Ovary (tissue), 9 donors: ENCODE measurements around the gene OPCML. TPM values are rescaled to one million over a fixed set of nuclear protein-coding genes. Genes with fewer than 3 reads are reported as not detected.

Experiments used
- DNase-seq, 5 donors: peaks; one replicate each; pipeline ENCODE4 v3.0.0-alpha.2; 2019 to 2020
- H3K27ac ChIP-seq, 2 donors: fragments of 200-600 bp; one replicate each; pipeline versions ENCODE4 v1.5.1 to v1.8.0; 2019 to 2022
- H3K27me3 ChIP-seq: fragments of 200-600 bp; one replicate; pipeline ENCODE4 v1.8.0; 2022
- H3K36me3 ChIP-seq: fragments of 200-600 bp; sonication (generic); one replicate; pipeline ENCODE4 v1.5.1; 2019
- H3K4me1 ChIP-seq: one replicate; pipeline ENCODE4 v1.8.1; 2013; ENCODE audit warnings: mild to moderate bottlenecking, moderate library complexity; ENCODE audit not compliant: insufficient read depth
- H3K4me3 ChIP-seq: fragments of 200-600 bp; sonication (generic); one replicate; pipeline ENCODE4 v1.5.1; 2017
- H3K9me3 ChIP-seq, 2 donors: fragments of 200-600 bp in 1 of 2; sonication (generic) in 1 of 2; one replicate each; pipeline versions ENCODE4 v1.5.1 to v1.8.1; 2013 to 2019; ENCODE audit warnings: mild to moderate bottlenecking in 1 of 2, moderate library complexity in 1 of 2
- EP300 ChIP-seq: sonication (generic); formaldehyde crosslinking; IDR thresholded peaks from one replicate; pipeline ENCODE4 v1.6.1; 2017; ENCODE audit warnings: antibody characterized with exemption
- POLR2A ChIP-seq: fragments of 450-650 bp; IDR thresholded peaks from one replicate; pipeline ENCODE4 v1.6.1; 2017; ENCODE audit warnings: antibody characterized with exemption, mild to moderate bottlenecking, moderate library complexity
- WGBS, 3 donors: extraction: QIAGEN DNeasy Blood & Tissue Kit in 1 of 3; methylation state at CpG; one replicate each; pipeline versions ENCODE4 v1.1.5 to v1.1.7; 2013 to 2017; 5-methylcytosine and 5-hydroxymethylcytosine counted together
- intact Hi-C, 4 donors: fragments of 100-400 bp; cut with DNase I; formaldehyde crosslinking; loops; one replicate each; pipeline versions ENCODE4 v1.11.0 to v1.15.1; 2022 to 2023
- polyA plus RNA-seq, 2 donors: library from polyadenylated mRNA; stranded (reverse); fragments of 200-250 nt in 1 of 2; fragments of 350-450 nt in 1 of 2; fragmentation: Illumina TruSeq in 1 of 2; extraction: RNeasy Lipid Tissue Mini Kit (QIAGEN cat#74804) in 1 of 2; gene quantifications; one replicate each; pipeline ENCODE4 v1.2.3, GENCODE V29; 2013 to 2014
- total RNA-seq, 7 donors: library from RNA; depleted of rRNA in 2 of 7; stranded (reverse); fragments of >200 nt in 2 of 7; fragmentation: NEBNext Ultra II Directional in 3 of 7; extraction: Animal tissue kit (Norgen Biotek cat#: 25700) in 3 of 7; gene quantifications; one replicate each; pipeline versions ENCODE4 v1.1.0 to v1.2.4, GENCODE V29; 2016 to 2023
- TF ChIP-seq, protein P1 (sequence below), 3 donors: fragments of 450-650 bp in 2 of 3; fragments of 200-600 bp in 1 of 3; IDR thresholded peaks; one replicate each; pipeline versions ENCODE4 v1.5.1 to v1.8.0; 2016 to 2022; ENCODE audit warnings: antibody characterized with exemption in 3 of 3, mild to moderate bottlenecking in 1 of 3
- donor health status: DM: no; HTN: no; CAD: no; lungs with moderate emphysema.
- donor health status: DM: no; HTN: no; CAD: no.
- donor health status: Bipolar disorder and iron deficiency.
- donor health status: DM: yes; HTN: yes; CAD: no.
- donor health status: DM: no; HTN: no; CAD: no.
- donor health status: DM: yes; HTN: yes; CAD: no.

Gene OPCML
- total and polyA plus RNA-seq, 9 donors: under 0.01 to 2.8 (median 0.32) TPM; not detected in 2

DNA sequence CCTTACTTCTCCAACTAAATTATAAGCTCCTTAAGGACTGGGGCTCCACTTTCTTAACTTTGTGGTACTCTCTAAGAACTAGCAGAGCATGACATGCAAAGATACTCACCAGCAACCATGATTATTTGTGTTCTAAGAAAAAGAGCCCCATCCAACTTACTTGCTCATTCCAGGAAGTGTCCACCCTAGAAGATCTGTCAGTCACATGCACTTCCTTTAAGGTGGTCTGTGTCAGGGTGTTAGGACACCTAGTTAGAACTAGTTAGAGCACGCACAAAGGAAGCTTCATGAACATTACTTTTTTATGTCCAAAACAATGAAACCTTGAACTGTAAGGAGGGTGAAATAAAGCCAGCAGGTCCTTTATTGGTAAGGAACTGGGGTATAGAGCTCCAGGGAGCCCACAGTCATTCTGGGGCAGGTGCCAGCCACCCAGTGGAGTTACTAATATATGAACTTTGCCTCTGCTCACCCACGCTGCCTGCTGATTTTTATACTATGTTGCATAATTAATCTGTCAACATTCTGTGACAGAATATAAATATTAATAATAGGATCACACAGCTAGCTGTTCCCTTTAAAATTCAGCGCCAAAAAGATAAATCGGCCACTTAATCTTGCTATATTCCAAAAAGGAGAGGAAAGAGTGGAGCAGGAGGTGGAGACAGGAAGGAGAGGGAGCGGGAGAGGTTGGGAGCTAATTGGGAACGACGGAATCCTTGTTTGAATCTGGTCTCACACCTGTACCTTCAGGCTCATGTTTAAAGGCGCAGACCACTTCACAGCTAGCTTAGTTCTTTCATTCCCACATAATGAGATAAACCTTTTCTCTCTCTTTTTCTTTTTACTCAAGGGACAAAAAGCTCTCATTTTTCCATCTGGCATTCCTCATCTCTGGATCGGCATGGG is 755.0 kb downstream of the OPCML start:
- Histone ChIP-seq H3K36me3 (no peaks in the 10 kb centered on the region), H3K4me1 (no peaks in the 10 kb centered on the region), H3K27me3 (no peaks in the 10 kb centered on the region), H3K4me3 (no peak overlapping the region), H3K9me3 (no peaks in the 10 kb centered on the region), H3K27ac (no peak overlapping the region)
- TF ChIP-seq, protein P1, sequence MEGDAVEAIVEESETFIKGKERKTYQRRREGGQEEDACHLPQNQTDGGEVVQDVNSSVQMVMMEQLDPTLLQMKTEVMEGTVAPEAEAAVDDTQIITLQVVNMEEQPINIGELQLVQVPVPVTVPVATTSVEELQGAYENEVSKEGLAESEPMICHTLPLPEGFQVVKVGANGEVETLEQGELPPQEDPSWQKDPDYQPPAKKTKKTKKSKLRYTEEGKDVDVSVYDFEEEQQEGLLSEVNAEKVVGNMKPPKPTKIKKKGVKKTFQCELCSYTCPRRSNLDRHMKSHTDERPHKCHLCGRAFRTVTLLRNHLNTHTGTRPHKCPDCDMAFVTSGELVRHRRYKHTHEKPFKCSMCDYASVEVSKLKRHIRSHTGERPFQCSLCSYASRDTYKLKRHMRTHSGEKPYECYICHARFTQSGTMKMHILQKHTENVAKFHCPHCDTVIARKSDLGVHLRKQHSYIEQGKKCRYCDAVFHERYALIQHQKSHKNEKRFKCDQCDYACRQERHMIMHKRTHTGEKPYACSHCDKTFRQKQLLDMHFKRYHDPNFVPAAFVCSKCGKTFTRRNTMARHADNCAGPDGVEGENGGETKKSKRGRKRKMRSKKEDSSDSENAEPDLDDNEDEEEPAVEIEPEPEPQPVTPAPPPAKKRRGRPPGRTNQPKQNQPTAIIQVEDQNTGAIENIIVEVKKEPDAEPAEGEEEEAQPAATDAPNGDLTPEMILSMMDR (IDR thresholded peaks at IDR 0.05): no peak
- TF ChIP-seq POLR2A (no peak), EP300 (no peak)
- intact Hi-C loops: no loop called here
- no peak for DNase-seq
- WGBS, 3 donors: 21 to 30% (median 22%) methylated on average over 9 of the region's 9 CpGs

DNA sequence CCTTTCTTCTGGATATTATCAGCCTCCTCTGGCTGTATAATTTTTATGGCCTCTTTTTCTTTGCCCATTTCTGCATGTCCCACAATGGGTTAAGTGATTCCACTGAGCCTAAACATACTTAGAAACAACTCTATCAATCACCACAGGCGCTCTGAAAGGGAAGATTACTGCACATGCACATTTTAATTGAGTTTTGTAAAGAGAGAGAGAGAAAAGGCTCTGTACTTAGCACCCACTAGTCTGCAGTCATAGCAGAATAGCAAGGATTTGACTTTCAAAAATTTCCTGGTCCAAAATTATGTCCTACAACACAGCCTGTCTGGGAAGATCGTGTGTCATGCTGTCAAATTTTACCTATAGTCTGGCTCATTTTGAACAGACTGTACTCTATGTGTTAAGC is 758.5 kb downstream of the OPCML start:
- TF ChIP-seq, protein P1 (IDR thresholded peaks at IDR 0.05): no peak
- TF ChIP-seq POLR2A (no peak), EP300 (no peak)
- no peaks in the 10 kb centered on the region for H3K36me3 ChIP-seq
- no peak for DNase-seq
- no peaks in the 10 kb centered on the region for H3K27me3 ChIP-seq
- no peak overlapping the region for H3K4me3 ChIP-seq
- no peaks in the 10 kb centered on the region for H3K9me3 ChIP-seq
- WGBS, 3 donors: 35 to 51% (median 38%) methylated on average over 2 of the region's 2 CpGs
- H3K27ac ChIP-seq: no peak overlapping the region
- H3K4me1 ChIP-seq: no peaks in the 10 kb centered on the region
- intact Hi-C loops: no loop called here

DNA sequence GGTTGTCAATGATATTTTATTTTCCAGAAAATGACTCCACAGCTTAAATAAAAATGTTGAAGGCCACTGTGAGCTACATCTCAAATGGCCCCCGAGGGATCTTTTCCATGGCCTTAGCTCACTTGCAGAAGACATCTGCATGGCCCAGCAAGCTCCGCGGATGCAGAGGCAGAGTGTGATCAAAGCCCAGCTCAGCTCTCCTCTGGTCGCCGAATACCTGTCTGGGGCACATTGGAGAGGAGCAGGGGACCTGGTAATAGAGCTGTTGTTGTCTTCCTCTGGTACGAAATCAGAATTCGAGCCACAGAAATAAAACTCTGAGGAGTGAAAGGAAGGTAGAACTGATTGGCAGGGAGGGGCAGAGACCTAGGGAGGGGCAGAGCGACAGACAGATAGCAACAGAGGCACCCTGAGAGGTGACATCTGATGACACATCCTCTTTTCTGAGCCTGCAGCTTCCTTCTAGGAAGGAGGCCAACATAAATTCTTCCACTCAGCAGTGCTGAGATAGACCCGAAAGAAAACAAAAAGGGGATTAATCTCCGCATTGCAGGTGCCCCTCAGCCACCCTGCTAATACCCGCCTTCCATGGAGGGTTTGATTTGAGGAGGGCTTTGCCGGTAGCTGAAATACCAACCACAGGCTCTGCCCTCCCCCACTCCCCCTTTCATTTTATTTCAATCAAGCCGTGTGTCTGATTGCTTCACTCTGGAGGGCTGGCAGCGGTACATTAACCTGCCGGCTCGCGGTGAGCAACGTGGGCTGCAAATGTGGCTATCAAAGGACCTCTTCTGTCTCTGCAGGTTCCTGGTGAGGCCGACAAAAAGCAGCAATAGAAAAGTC is 759.4 kb downstream of the OPCML start:
- DNase-seq: no peak
- H3K9me3 ChIP-seq: no peaks in the 10 kb centered on the region

DNA sequence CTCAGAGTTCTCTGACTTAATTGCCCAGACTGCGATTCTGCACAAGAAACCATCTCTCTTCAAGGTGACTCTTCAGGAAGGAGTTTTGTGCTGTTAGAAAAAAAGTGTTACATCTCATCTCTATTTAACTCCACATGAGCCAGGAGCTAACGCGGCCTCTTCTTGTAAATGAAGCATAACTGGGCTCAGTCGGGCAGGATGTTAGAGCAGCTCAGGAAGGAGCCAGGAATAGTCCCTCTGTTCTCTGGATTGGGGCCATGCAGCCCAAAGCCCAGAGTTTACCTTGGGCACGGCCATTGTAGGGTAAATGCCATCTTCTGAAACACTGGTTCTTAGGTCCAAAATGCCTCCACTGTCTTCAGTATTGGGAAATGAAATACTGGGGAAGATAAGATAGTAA is 760.6 kb downstream of the OPCML start:
- 63 to 68% (median 65%) methylated on average over 5 of the region's 5 CpGs for WGBS, 3 donors
- no peaks in the 10 kb centered on the region for H3K4me1 ChIP-seq
- H3K36me3 ChIP-seq: no peaks in the 10 kb centered on the region
- TF ChIP-seq EP300 (no peak), POLR2A (no peak)
- TF ChIP-seq, protein P1 (IDR thresholded peaks at IDR 0.05): no peak
- H3K4me3 ChIP-seq: no peak overlapping the region
- no peak for DNase-seq
- H3K9me3 ChIP-seq: no peaks in the 10 kb centered on the region
- H3K27ac ChIP-seq: no peak overlapping the region
- intact Hi-C loops: no loop called here
- no peaks in the 10 kb centered on the region for H3K27me3 ChIP-seq

More for the DNA sequence above, 759.4 kb downstream of the OPCML start:
- no peaks in the 10 kb centered on the region for H3K4me1 ChIP-seq
- H3K36me3 ChIP-seq: no peaks in the 10 kb centered on the region
- WGBS, 3 donors: 63 to 74% (median 66%) methylated on average over 19 of the region's 19 CpGs
- no peak overlapping the region for H3K4me3 ChIP-seq
- intact Hi-C loops: no loop called here
- no peaks in the 10 kb centered on the region for H3K27me3 ChIP-seq
- TF ChIP-seq, protein P1 (IDR thresholded peaks at IDR 0.05): no peak
- no peak for TF ChIP-seq POLR2A
- H3K27ac ChIP-seq: no peak overlapping the region
